Transverse colon (tissue), 4 donors: ENCODE results near the gene CAMSAP3. TPM values are rescaled to one million over a fixed set of nuclear protein-coding genes. Genes with fewer than 3 reads are reported as not detected.

Experiments used
- DNase-seq: peaks from one replicate; pipeline ENCODE4 v3.0.0-alpha.2; 2019
- H3K27ac ChIP-seq, 4 donors: fragments of 200-600 bp; sonication (generic); 2 replicates each; pipeline ENCODE4 v1.5.1; 2016 to 2018; ENCODE audit warnings: inconsistent platforms in 4 of 4
- H3K27me3 ChIP-seq: fragments of 200-600 bp; sonication (generic); 2 replicates; pipeline ENCODE4 v1.5.1; 2017; ENCODE audit warnings: inconsistent platforms
- H3K36me3 ChIP-seq, 4 donors: fragments of 200-600 bp; sonication (generic); 2 replicates each; pipeline ENCODE4 v1.5.1; 2017 to 2019; ENCODE audit warnings: inconsistent platforms in 4 of 4
- H3K4me1 ChIP-seq, 4 donors: fragments of 200-600 bp; sonication (generic); 2 replicates each; pipeline ENCODE4 v1.5.1; 2017 to 2020; ENCODE audit warnings: inconsistent platforms in 4 of 4
- H3K4me3 ChIP-seq, 4 donors: fragments of 200-600 bp; sonication (generic); 1 replicate in 1 of 4; 2 replicates in 3 of 4; pipeline versions ENCODE4 v1.5.1 to v1.6.1; 2017 to 2019; ENCODE audit warnings: inconsistent platforms in 4 of 4
- H3K9me3 ChIP-seq, 2 donors: fragments of 200-600 bp; sonication (generic); 2 replicates each; pipeline ENCODE4 v1.5.1; 2017 to 2019; ENCODE audit warnings: inconsistent platforms in 2 of 2
- EP300 ChIP-seq: sonication (generic); formaldehyde crosslinking; IDR thresholded peaks from one replicate; pipeline ENCODE4 v1.6.1; 2017; ENCODE audit warnings: antibody characterized with exemption, low read depth
- POLR2A ChIP-seq: fragments of 450-650 bp; IDR thresholded peaks from one replicate; pipeline ENCODE4 v1.6.1; 2016; ENCODE audit warnings: antibody characterized with exemption, mild to moderate bottlenecking, moderate library complexity
- POLR2AphosphoS5 ChIP-seq, 3 donors: sonication (generic); formaldehyde crosslinking; IDR thresholded peaks; one replicate each; pipeline ENCODE4 v1.6.1; 2016; ENCODE audit warnings: antibody characterized with exemption in 3 of 3
- WGBS, 2 donors: methylation state at CpG; one replicate each; pipeline ENCODE4 v1.1.5; 2018; ENCODE audit warnings: low coverage in 1 of 2; 5-methylcytosine and 5-hydroxymethylcytosine counted together
- in situ Hi-C, 4 donors: fragments of 200-750 bp; cut with MboI; loops; one replicate each; pipeline versions ENCODE4 v1.15.0 to v1.15.1; 2017; ENCODE audit warnings: low sequenced_read_pairs in 3 of 4, low pct_ligation_motif_present in 1 of 4, low pct_unique_long_range_greater_than_20kb in 1 of 4
- intact Hi-C: fragments of 100-400 bp; cut with DNase I; formaldehyde crosslinking; loops from one replicate; pipeline ENCODE4 v1.15.1; 2023; ENCODE audit warnings: low total_unique reads
- total RNA-seq, 4 donors: library from RNA; depleted of rRNA; stranded (reverse); fragments of >200 nt; gene quantifications; one replicate each; pipeline ENCODE4 v1.1.0, GENCODE V29; 2016
- TF ChIP-seq, protein P1 (sequence below), 5 experiments: fragments of 200-600 bp in 3 of 5; fragments of 450-650 bp in 2 of 5; sonication (generic) in 3 of 5; IDR thresholded peaks; 1 replicate in 2 of 5; 2 replicates in 3 of 5; pipeline ENCODE4 v1.5.1; 2016 to 2017; ENCODE audit warnings: antibody characterized with exemption in 5 of 5, inconsistent platforms in 3 of 5, mild to moderate bottlenecking in 2 of 5, moderate library complexity in 1 of 5

The CAMSAP3 gene
- total RNA-seq, 4 donors from 2014 or later, result 36.2 to 114 (median 61.6) TPM

DNA sequence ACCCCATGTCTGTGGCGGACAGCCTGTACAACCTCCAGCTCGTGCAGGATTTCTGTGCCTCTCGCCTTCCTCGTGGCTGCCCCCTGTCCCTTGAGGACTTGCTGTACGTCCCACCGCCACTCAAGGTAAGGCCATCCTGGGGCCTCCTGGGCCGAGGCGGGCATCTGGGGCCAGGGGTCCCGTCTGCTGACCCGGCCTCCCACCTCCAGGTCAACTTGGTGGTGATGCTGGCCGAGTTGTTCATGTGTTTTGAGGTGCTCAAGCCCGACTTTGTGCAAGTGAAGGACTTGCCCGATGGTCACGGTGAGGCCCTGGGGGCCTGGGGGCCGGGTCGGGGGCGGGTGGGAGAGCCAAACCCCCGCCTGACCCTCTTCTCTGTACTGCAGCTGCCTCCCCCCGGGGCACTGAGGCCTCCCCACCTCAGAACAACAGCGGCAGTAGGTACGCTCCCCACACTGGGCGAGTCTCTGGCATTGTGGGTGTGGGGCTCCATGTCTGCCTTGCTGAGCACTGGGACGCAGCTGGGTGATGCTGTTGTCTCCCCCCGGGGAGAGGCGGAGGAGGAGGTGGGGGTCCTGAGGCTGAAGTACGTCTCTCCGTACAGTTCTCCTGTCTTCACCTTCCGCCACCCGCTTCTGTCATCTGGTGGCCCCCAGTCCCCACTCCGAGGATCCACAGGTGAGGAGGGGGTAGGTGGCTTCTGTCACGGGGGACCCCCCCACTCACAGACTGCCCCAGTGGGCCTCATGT, 15.0 kb downstream of the CAMSAP3 start:
- no peak overlapping the region for H3K27ac ChIP-seq
- no peaks in the 10 kb centered on the region for H3K36me3 ChIP-seq
- no peaks in the 10 kb centered on the region for H3K27me3 ChIP-seq
- TF ChIP-seq, protein P1, sequence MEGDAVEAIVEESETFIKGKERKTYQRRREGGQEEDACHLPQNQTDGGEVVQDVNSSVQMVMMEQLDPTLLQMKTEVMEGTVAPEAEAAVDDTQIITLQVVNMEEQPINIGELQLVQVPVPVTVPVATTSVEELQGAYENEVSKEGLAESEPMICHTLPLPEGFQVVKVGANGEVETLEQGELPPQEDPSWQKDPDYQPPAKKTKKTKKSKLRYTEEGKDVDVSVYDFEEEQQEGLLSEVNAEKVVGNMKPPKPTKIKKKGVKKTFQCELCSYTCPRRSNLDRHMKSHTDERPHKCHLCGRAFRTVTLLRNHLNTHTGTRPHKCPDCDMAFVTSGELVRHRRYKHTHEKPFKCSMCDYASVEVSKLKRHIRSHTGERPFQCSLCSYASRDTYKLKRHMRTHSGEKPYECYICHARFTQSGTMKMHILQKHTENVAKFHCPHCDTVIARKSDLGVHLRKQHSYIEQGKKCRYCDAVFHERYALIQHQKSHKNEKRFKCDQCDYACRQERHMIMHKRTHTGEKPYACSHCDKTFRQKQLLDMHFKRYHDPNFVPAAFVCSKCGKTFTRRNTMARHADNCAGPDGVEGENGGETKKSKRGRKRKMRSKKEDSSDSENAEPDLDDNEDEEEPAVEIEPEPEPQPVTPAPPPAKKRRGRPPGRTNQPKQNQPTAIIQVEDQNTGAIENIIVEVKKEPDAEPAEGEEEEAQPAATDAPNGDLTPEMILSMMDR (IDR thresholded peaks at IDR 0.05), result no peak
- TF ChIP-seq EP300 (no peak), POLR2A (no peak), POLR2AphosphoS5 (IDR thresholded peaks at IDR 0.05) (no peak)
- intact Hi-C loops (no loop called here), in situ Hi-C loops (no loop called here)
- no peak overlapping the region for H3K4me3 ChIP-seq
- DNase-seq, result no peak
- H3K4me1 ChIP-seq, result no peaks in the 10 kb centered on the region
- WGBS, 2 donors, result 77 to 89% methylated on average over 6 to 28 of the region's 31 CpGs
- no peaks in the 10 kb centered on the region for H3K9me3 ChIP-seq

DNA sequence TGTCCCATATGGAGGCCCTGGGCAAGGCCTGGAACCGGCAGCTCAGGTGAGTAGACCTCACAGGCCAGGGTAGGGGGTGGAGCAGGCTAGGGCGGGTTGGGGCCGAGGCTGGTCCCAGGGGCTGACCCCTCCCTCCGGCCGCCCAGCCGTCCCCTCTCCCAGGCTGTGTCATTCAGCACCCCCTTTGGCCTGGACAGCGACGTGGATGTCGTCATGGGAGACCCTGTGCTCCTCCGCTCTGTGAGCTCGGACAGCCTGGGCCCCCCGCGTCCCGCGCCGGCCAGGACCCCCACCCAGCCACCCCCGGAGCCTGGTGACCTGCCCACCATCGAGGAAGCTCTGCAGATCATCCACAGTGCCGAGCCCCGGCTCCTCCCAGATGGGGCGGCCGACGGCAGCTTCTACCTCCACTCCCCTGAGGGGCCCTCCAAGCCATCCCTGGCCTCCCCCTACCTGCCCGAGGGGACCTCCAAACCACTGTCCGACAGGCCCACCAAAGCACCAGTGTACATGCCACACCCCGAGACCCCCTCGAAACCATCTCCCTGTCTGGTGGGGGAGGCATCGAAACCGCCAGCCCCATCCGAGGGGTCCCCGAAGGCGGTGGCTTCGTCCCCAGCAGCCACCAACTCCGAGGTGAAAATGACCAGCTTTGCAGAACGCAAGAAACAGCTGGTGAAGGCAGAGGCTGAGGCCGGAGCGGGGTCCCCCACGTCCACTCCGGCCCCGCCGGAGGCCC, 16.0 kb downstream of the CAMSAP3 start:
- DNase-seq, result no peak
- Histone ChIP-seq H3K27me3 (no peaks in the 10 kb centered on the region), H3K36me3 (no peaks in the 10 kb centered on the region), H3K4me3 (no peak overlapping the region), H3K9me3 (no peaks in the 10 kb centered on the region), H3K4me1 (no peaks in the 10 kb centered on the region), H3K27ac (no peak overlapping the region)
- intact Hi-C loops (no loop called here), in situ Hi-C loops (no loop called here)
- no peak for TF ChIP-seq POLR2AphosphoS5 (IDR thresholded peaks at IDR 0.05)
- TF ChIP-seq POLR2A, result no peak
- TF ChIP-seq EP300, result no peak
- 87% methylated on average over 36 of the region's 41 CpGs; no CpG with 5 or more reads in 1 of the 2 donors for WGBS, 2 donors

DNA sequence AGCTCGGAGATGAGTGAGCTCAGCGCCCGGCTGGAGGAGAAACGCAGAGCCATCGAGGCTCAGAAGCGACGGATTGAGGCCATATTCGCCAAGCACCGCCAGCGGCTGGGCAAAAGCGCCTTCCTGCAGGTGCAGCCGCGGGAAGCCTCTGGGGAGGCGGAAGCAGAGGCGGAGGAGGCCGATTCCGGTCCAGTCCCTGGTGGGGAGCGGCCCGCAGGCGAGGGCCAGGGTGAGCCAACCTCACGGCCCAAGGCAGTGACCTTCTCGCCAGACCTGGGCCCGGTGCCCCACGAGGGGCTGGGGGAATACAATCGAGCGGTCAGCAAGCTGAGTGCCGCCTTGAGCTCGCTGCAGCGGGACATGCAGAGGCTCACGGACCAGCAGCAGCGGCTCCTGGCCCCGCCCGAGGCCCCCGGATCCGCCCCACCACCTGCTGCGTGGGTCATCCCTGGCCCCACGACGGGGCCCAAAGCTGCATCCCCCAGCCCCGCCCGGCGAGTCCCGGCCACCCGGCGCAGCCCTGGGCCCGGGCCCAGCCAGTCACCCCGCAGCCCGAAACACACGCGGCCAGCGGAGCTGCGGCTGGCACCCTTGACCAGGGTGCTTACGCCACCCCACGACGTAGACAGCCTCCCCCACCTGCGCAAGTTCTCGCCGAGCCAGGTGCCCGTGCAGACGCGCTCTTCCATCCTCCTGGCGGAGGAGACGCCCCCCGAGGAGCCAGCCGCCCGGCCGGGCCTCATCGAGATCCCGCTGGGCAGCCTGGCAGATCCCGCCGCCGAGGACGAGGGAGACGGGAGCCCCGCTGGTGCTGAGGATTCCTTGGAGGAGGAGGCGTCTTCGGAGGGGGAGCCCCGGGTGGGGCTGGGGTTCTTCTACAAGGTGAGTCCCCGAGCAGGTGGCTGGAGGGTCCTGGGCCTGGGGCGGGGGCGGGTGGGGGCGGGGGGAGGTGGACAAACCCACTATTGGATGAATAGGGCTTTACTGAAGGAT, 16.9 kb downstream of the CAMSAP3 start:
- intact Hi-C loops, result no loop called here
- H3K36me3 ChIP-seq, result no peaks in the 10 kb centered on the region
- no peak for DNase-seq
- H3K27me3 ChIP-seq, result no peaks in the 10 kb centered on the region
- H3K9me3 ChIP-seq, result no peaks in the 10 kb centered on the region
- TF ChIP-seq POLR2A, result no peak
- TF ChIP-seq, protein P1 (IDR thresholded peaks at IDR 0.05), result no peak
- TF ChIP-seq POLR2AphosphoS5 (IDR thresholded peaks at IDR 0.05), result no peak
- no peak for TF ChIP-seq EP300
- H3K4me1 ChIP-seq, result no peaks in the 10 kb centered on the region
- 93% methylated on average over 73 of the region's 81 CpGs; no CpG with 5 or more reads in 1 of the 2 donors for WGBS, 2 donors
- in situ Hi-C loops, result no loop called here
- no peak overlapping the region for H3K27ac ChIP-seq
- no peak overlapping the region for H3K4me3 ChIP-seq

DNA sequence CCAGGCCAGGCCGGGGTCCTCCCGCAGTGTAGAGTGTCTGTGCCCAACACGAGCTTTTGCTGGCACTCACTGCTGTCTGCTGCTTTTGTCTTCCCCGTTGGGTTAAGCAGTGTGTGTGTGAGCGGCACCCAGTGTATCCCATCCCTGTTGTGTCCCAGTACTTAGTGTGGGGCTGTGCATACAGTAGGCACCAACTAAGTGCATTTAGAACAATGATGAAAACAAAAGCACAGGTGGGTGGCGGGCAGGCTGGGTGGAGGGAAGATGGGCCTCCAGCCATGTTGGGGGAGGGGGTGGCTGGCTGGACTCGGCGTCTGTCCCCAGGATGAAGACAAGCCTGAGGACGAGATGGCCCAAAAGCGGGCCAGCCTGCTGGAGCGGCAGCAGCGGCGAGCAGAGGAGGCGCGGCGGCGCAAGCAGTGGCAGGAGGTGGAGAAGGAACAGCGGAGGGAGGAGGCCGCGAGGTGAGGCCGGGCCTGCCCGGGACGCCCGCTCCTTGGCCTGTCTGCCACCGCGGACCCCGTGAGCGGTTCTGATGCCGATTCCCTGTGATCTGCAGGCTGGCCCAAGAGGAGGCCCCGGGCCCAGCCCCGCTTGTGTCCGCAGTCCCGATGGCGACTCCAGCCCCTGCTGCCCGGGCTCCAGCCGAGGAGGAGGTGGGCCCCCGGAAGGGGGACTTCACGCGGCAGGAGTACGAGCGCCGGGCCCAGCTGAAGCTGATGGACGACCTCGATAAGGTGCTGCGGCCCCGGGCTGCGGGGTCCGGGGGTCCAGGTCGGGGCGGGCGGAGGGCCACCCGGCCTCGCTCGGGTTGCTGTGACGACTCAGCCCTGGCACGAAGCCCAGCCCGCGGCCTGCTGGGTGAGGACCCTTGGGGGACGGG, 19.4 kb downstream of the CAMSAP3 start:
- no peak for DNase-seq
- H3K4me1 ChIP-seq, result peaks cover 9 to 24% (median 20%) of the 10 kb centered on the region in 4 donors
- no peaks in the 10 kb centered on the region for H3K27me3 ChIP-seq
- in situ Hi-C loops, result no loop called here
- H3K4me3 ChIP-seq, result no peak overlapping the region
- H3K27ac ChIP-seq, result no peak overlapping the region
- H3K36me3 ChIP-seq, result peaks cover 0 to 2% (median 0%) of the 10 kb centered on the region in 4 donors
- intact Hi-C loops, result no loop called here
- H3K9me3 ChIP-seq, result no peaks in the 10 kb centered on the region
- WGBS, 2 donors, result 87% methylated on average over 49 of the region's 59 CpGs; no CpG with 5 or more reads in 1 of the 2 donors
- TF ChIP-seq, protein P1 (IDR thresholded peaks at IDR 0.05), result no peak
- TF ChIP-seq POLR2AphosphoS5 (IDR thresholded peaks at IDR 0.05) (no peak), POLR2A (no peak), EP300 (no peak)
